Thyroid gland (tissue), 4 donors: ENCODE measurements around the gene HPCAL1.

Experiments
- POLR2A ChIP-seq, 2 donors: fragments of 450-650 bp; IDR thresholded peaks; one replicate each; pipeline ENCODE4 v1.6.1; 2017; ENCODE audit warnings: antibody characterized with exemption in 2 of 2, mild to moderate bottlenecking in 2 of 2, moderate library complexity in 1 of 2
- TF ChIP-seq, protein P1 (sequence below), 6 experiments: fragments of 200-600 bp in 3 of 6; fragments of 450-650 bp in 3 of 6; sonication (generic) in 3 of 6; IDR thresholded peaks; one replicate each; pipeline ENCODE4 v1.5.1; 2016 to 2019; ENCODE audit warnings: antibody characterized with exemption in 6 of 6, mild to moderate bottlenecking in 2 of 6, inconsistent platforms in 1 of 6, moderate library complexity in 1 of 6

DNA sequence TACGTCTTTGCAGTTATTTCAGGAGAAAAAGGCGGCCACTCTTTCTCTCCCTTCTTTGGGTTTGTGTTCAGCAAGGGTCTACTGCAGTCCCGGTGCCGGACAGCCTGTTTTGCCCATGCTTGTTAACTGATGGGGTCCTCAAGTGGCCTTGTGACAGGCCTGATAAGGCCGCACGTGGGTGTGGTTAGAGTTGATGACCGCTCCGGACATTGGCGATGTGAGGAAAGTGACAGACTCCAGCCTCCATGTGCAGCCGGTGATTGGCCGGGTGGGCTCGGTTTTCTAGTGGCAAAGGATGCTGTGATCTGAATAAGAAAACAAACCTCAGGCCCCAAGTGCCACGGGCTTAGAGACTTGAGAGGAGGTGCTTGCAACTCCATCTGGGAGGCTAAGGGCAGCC lies 15.6 kb downstream of the HPCAL1 start:
- TF ChIP-seq, protein P1, sequence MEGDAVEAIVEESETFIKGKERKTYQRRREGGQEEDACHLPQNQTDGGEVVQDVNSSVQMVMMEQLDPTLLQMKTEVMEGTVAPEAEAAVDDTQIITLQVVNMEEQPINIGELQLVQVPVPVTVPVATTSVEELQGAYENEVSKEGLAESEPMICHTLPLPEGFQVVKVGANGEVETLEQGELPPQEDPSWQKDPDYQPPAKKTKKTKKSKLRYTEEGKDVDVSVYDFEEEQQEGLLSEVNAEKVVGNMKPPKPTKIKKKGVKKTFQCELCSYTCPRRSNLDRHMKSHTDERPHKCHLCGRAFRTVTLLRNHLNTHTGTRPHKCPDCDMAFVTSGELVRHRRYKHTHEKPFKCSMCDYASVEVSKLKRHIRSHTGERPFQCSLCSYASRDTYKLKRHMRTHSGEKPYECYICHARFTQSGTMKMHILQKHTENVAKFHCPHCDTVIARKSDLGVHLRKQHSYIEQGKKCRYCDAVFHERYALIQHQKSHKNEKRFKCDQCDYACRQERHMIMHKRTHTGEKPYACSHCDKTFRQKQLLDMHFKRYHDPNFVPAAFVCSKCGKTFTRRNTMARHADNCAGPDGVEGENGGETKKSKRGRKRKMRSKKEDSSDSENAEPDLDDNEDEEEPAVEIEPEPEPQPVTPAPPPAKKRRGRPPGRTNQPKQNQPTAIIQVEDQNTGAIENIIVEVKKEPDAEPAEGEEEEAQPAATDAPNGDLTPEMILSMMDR (IDR thresholded peaks at IDR 0.05): no peak
- no peak for TF ChIP-seq POLR2A (IDR thresholded peaks at IDR 0.05)
